HEK293 (cell line): Measurements from ENCODE around the gene KRTAP1-5.

ENCODE experiments used
- CTCF ChIA-PET: fragments of 350-600 bp; formaldehyde crosslinking; extraction: SDS; loops from one replicate; lab custom pipeline; 2021; ENCODE audit warnings: antibody characterized with exemption; lab: Yijun Ruan, JAX
- POLR2A ChIA-PET: fragments of 300-600 bp; formaldehyde crosslinking; extraction: SDS; loops from one replicate; lab custom pipeline; 2020; ENCODE audit warnings: antibody characterized with exemption, inconsistent platforms; lab: Yijun Ruan, JAX
- H3K27ac ChIP-seq: fragments of 200-500 bp; sonication (Bioruptor generic); 2 replicates; pipeline ENCODE4 v1.5.1; 2014; ENCODE audit warnings: low read depth, low read length, control low read depth, inconsistent platforms; ENCODE audit errors: extremely low read depth
- H3K36me3 ChIP-seq, 2 experiments: fragments of 200-500 bp in 1 of 2; sonication (Bioruptor generic) in 1 of 2; 1 replicate in 1 of 2; 2 replicates in 1 of 2; pipeline ENCODE4 v1.5.1; 2014 to 2017; ENCODE audit warnings: inconsistent platforms in 2 of 2, low read length in 2 of 2; ENCODE audit not compliant: control insufficient read depth in 2 of 2, insufficient read depth in 1 of 2
- H3K4me1 ChIP-seq: fragments of 200-500 bp; sonication (Bioruptor generic); 2 replicates; pipeline ENCODE4 v1.5.1; 2014; ENCODE audit warnings: mild to moderate bottlenecking, low read length, inconsistent platforms; ENCODE audit not compliant: control insufficient read depth, insufficient read depth
- H3K4me3 ChIP-seq: 2 replicates; pipeline ENCODE4 v1.5.1; 2011; ENCODE audit warnings: low read depth, mild to moderate bottlenecking, control low read depth, low read length, moderate library complexity
- H3K9me3 ChIP-seq: fragments of 200-500 bp; sonication (Bioruptor generic); 2 replicates; pipeline ENCODE4 v1.5.1; 2014; ENCODE audit warnings: low read depth, low read length, inconsistent platforms; ENCODE audit not compliant: control insufficient read depth, insufficient read depth
- GLI4 ChIP-seq: fragments of 450-650 bp; formaldehyde crosslinking; IDR thresholded peaks from 2 replicates; pipeline ENCODE4 v1.5.1; 2016; ENCODE audit warnings: missing biosample characterization, missing genetic modification characterization
- IKZF3 ChIP-seq: fragments of 450-650 bp; IDR thresholded peaks from 2 replicates; pipeline ENCODE4 v1.5.0; 2018; ENCODE audit warnings: missing biosample characterization, mild to moderate bottlenecking, missing genetic modification characterization, moderate library complexity
- KLF10 ChIP-seq: fragments of 450-650 bp; IDR thresholded peaks from 2 replicates; pipeline ENCODE4 v1.5.1; 2018; ENCODE audit warnings: missing biosample characterization, mild to moderate bottlenecking, missing genetic modification characterization
- MYNN ChIP-seq: fragments of 450-650 bp; formaldehyde crosslinking; IDR thresholded peaks from 2 replicates; pipeline ENCODE4 v1.5.1; 2016; ENCODE audit warnings: missing biosample characterization, missing genetic modification characterization, borderline replicate concordance
- SETDB1 ChIP-seq: IDR thresholded peaks from one replicate; pipeline ENCODE4 v1.6.1; 2017; ENCODE audit warnings: mild to moderate bottlenecking, low read length, moderate library complexity, mixed read lengths; ENCODE audit not compliant: insufficient read length
- TRIM28 ChIP-seq: IDR thresholded peaks from 2 replicates; pipeline ENCODE4 v1.6.1; 2011; ENCODE audit warnings: low read length, control low read depth, borderline replicate concordance
- ZBTB7A ChIP-seq: fragments of 450-650 bp; formaldehyde crosslinking; IDR thresholded peaks from 2 replicates; pipeline ENCODE4 v1.5.1; 2016; ENCODE audit warnings: low read depth, missing biosample characterization, missing genetic modification characterization
- ZEB2 ChIP-seq: fragments of 450-650 bp; formaldehyde crosslinking; IDR thresholded peaks from 2 replicates; pipeline ENCODE4 v1.5.1; 2016; ENCODE audit warnings: missing biosample characterization, missing genetic modification characterization
- ZFP69B ChIP-seq: fragments of 450-650 bp; formaldehyde crosslinking; IDR thresholded peaks from 2 replicates; pipeline ENCODE4 v1.5.1; 2016; ENCODE audit warnings: missing biosample characterization, missing genetic modification characterization
- ZNF10 ChIP-seq: fragments of 450-650 bp; formaldehyde crosslinking; IDR thresholded peaks from 2 replicates; pipeline ENCODE4 v1.5.1; 2017; ENCODE audit warnings: missing biosample characterization, missing genetic modification characterization
- ZNF112 ChIP-seq: fragments of 450-650 bp; formaldehyde crosslinking; IDR thresholded peaks from 2 replicates; pipeline ENCODE4 v1.5.0; 2017; ENCODE audit warnings: missing biosample characterization, missing genetic modification characterization
- ZNF114 ChIP-seq: fragments of 450-650 bp; formaldehyde crosslinking; IDR thresholded peaks from 2 replicates; pipeline ENCODE4 v1.5.0; 2017; ENCODE audit warnings: missing biosample characterization, missing genetic modification characterization
- ZNF155 ChIP-seq: fragments of 450-650 bp; formaldehyde crosslinking; IDR thresholded peaks from 2 replicates; pipeline ENCODE4 v1.5.1; 2016; ENCODE audit warnings: missing biosample characterization, missing genetic modification characterization
- ZNF16 ChIP-seq: fragments of 450-650 bp; formaldehyde crosslinking; IDR thresholded peaks from 2 replicates; pipeline ENCODE4 v1.5.1; 2016; ENCODE audit warnings: low read depth, missing biosample characterization, missing genetic modification characterization
- ZNF174 ChIP-seq: fragments of 450-650 bp; formaldehyde crosslinking; IDR thresholded peaks from 2 replicates; pipeline ENCODE4 v1.5.0; 2017; ENCODE audit warnings: missing biosample characterization, mild to moderate bottlenecking, missing genetic modification characterization
- ZNF211 ChIP-seq: fragments of 450-650 bp; formaldehyde crosslinking; IDR thresholded peaks from 2 replicates; pipeline ENCODE4 v1.5.1; 2016; ENCODE audit warnings: low read depth, missing biosample characterization, missing genetic modification characterization
- ZNF223 ChIP-seq: fragments of 450-650 bp; formaldehyde crosslinking; IDR thresholded peaks from 2 replicates; pipeline ENCODE4 v1.5.1; 2016; ENCODE audit warnings: missing biosample characterization, missing genetic modification characterization
- ZNF311 ChIP-seq: fragments of 450-650 bp; formaldehyde crosslinking; IDR thresholded peaks from 2 replicates; pipeline ENCODE4 v1.5.1; 2017; ENCODE audit warnings: missing biosample characterization, missing genetic modification characterization, borderline replicate concordance
- ZNF350 ChIP-seq: fragments of 450-650 bp; formaldehyde crosslinking; IDR thresholded peaks from 2 replicates; pipeline ENCODE4 v1.5.0; 2017; ENCODE audit warnings: missing biosample characterization, mild to moderate bottlenecking, missing genetic modification characterization
- ZNF366 ChIP-seq: fragments of 450-650 bp; formaldehyde crosslinking; conservative IDR thresholded peaks from 2 replicates; pipeline ENCODE4 v1.5.1; 2016; ENCODE audit warnings: missing biosample characterization, missing genetic modification characterization
- ZNF391 ChIP-seq: fragments of 450-650 bp; formaldehyde crosslinking; IDR thresholded peaks from 2 replicates; pipeline ENCODE4 v1.5.1; 2016; ENCODE audit warnings: low read depth, missing biosample characterization, missing genetic modification characterization, borderline replicate concordance
- ZNF426 ChIP-seq: fragments of 450-650 bp; formaldehyde crosslinking; IDR thresholded peaks from 2 replicates; pipeline ENCODE4 v1.5.1; 2017; ENCODE audit warnings: missing biosample characterization, missing genetic modification characterization, mild to moderate bottlenecking, inconsistent platforms, moderate library complexity
- ZNF501 ChIP-seq: fragments of 450-650 bp; formaldehyde crosslinking; IDR thresholded peaks from 2 replicates; pipeline ENCODE4 v1.5.1; 2016; ENCODE audit warnings: missing biosample characterization, missing genetic modification characterization
- ZNF510 ChIP-seq: fragments of 450-650 bp; formaldehyde crosslinking; IDR thresholded peaks from 2 replicates; pipeline ENCODE4 v1.5.1; 2018; ENCODE audit warnings: mild to moderate bottlenecking, missing genetic modification characterization, missing biosample characterization; ENCODE audit not compliant: insufficient replicate concordance
- ZNF514 ChIP-seq: fragments of 450-650 bp; formaldehyde crosslinking; IDR thresholded peaks from 2 replicates; pipeline ENCODE4 v1.5.1; 2016; ENCODE audit warnings: missing biosample characterization, missing genetic modification characterization
- ZNF561 ChIP-seq: fragments of 450-650 bp; IDR thresholded peaks from 2 replicates; pipeline ENCODE4 v1.5.1; 2018; ENCODE audit warnings: missing biosample characterization, missing genetic modification characterization, borderline replicate concordance
- ZNF629 ChIP-seq: fragments of 450-650 bp; formaldehyde crosslinking; IDR thresholded peaks from 2 replicates; pipeline ENCODE4 v1.5.1; 2017; ENCODE audit warnings: missing biosample characterization, missing genetic modification characterization
- ZNF677 ChIP-seq: fragments of 450-650 bp; IDR thresholded peaks from 2 replicates; pipeline ENCODE4 v1.5.0; 2018; ENCODE audit warnings: missing biosample characterization, mild to moderate bottlenecking, missing genetic modification characterization, moderate library complexity
- ZNF776 ChIP-seq: fragments of 450-650 bp; formaldehyde crosslinking; IDR thresholded peaks from 2 replicates; pipeline ENCODE4 v1.5.0; 2017; ENCODE audit warnings: missing biosample characterization, missing genetic modification characterization, borderline replicate concordance
- ZNF785 ChIP-seq: fragments of 450-650 bp; formaldehyde crosslinking; IDR thresholded peaks from 2 replicates; pipeline ENCODE4 v1.5.1; 2016; ENCODE audit warnings: missing biosample characterization, missing genetic modification characterization
- ZNF830 ChIP-seq: fragments of 450-650 bp; IDR thresholded peaks from 2 replicates; pipeline ENCODE4 v1.5.0; 2018; ENCODE audit warnings: missing biosample characterization, missing genetic modification characterization, low read depth, mild to moderate bottlenecking, moderate library complexity
- ZNF837 ChIP-seq: fragments of 450-650 bp; formaldehyde crosslinking; IDR thresholded peaks from 2 replicates; pipeline ENCODE4 v1.5.1; 2016; ENCODE audit warnings: missing biosample characterization, missing genetic modification characterization
- ZSCAN16 ChIP-seq: fragments of 450-650 bp; formaldehyde crosslinking; IDR thresholded peaks from 2 replicates; pipeline ENCODE4 v1.5.1; 2016; ENCODE audit warnings: missing biosample characterization, missing genetic modification characterization
- ZSCAN23 ChIP-seq: fragments of 450-650 bp; formaldehyde crosslinking; IDR thresholded peaks from 2 replicates; pipeline ENCODE4 v1.5.1; 2016; ENCODE audit warnings: missing biosample characterization, missing genetic modification characterization
- ZSCAN30 ChIP-seq: fragments of 450-650 bp; IDR thresholded peaks from 2 replicates; pipeline ENCODE4 v1.5.1; 2018; ENCODE audit warnings: missing biosample characterization, mild to moderate bottlenecking, missing genetic modification characterization, moderate library complexity
- TF ChIP-seq, protein P1 (sequence below): fragments of 450-650 bp; formaldehyde crosslinking; IDR thresholded peaks from 2 replicates; pipeline ENCODE4 v1.5.1; 2017; ENCODE audit warnings: missing biosample characterization, missing genetic modification characterization
- TF ChIP-seq, protein P2 (sequence below): fragments of 450-650 bp; formaldehyde crosslinking; IDR thresholded peaks from 2 replicates; pipeline ENCODE4 v1.5.1; 2016; ENCODE audit warnings: missing biosample characterization, missing genetic modification characterization

The KRTAP1-5 gene

DNA sequence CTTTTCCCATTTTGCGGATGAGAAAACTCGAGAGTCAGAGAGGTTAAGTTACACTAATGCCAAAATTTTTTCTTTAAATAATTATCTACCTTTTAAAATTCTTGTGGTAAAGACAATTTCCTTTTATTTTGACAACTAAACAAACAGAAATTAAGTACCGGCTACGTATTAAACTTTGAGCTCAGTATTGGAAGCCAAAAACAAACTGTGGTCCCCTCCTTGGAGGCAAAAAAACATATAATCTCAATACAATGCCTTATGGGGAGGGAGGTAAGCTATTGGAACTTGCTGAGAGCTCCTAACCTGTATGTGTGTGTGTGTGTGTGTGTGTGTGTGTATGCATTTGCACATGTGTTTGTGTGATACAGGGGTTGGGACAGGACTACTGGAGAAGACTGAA is 36.4 kb upstream of the KRTAP1-5 start:
- CTCF ChIA-PET = interaction anchor here (0.6 to 1.5 kb wide), 2 partner anchors 602 to 1429 kb away, joined by 3 to 4 read pairs; no protein-coding TSS in a partner anchor
- H3K9me3 ChIP-seq = no peaks in the 10 kb centered on the region
- H3K36me3 ChIP-seq = no peaks in the 10 kb centered on the region
- H3K4me3 ChIP-seq = no peak overlapping the region
- POLR2A ChIA-PET = no interaction called here
- no peak overlapping the region for H3K27ac ChIP-seq
- H3K4me1 ChIP-seq = no peaks in the 10 kb centered on the region
- TF ChIP-seq, protein P1, sequence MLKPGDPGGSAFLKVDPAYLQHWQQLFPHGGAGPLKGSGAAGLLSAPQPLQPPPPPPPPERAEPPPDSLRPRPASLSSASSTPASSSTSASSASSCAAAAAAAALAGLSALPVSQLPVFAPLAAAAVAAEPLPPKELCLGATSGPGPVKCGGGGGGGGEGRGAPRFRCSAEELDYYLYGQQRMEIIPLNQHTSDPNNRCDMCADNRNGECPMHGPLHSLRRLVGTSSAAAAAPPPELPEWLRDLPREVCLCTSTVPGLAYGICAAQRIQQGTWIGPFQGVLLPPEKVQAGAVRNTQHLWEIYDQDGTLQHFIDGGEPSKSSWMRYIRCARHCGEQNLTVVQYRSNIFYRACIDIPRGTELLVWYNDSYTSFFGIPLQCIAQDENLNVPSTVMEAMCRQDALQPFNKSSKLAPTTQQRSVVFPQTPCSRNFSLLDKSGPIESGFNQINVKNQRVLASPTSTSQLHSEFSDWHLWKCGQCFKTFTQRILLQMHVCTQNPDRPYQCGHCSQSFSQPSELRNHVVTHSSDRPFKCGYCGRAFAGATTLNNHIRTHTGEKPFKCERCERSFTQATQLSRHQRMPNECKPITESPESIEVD (tag by site-specific recombination) = no peak
- TF ChIP-seq ZFP69B (no peak), ZNF501 (tag by site-specific recombination) (no peak), ZNF426 (tag by site-specific recombination) (no peak), MYNN (no peak), ZNF114 (no peak), ZNF776 (tag by site-specific recombination) (no peak), ZNF514 (no peak), ZNF830 (tag by site-specific recombination) (no peak), ZNF174 (no peak), ZNF561 (tag by site-specific recombination) (no peak), ZNF311 (no peak), ZNF155 (no peak), ZNF16 (tag by site-specific recombination) (no peak), ZNF837 (tag by site-specific recombination) (no peak), ZNF629 (tag by site-specific recombination) (no peak)
- TF ChIP-seq, protein P2, sequence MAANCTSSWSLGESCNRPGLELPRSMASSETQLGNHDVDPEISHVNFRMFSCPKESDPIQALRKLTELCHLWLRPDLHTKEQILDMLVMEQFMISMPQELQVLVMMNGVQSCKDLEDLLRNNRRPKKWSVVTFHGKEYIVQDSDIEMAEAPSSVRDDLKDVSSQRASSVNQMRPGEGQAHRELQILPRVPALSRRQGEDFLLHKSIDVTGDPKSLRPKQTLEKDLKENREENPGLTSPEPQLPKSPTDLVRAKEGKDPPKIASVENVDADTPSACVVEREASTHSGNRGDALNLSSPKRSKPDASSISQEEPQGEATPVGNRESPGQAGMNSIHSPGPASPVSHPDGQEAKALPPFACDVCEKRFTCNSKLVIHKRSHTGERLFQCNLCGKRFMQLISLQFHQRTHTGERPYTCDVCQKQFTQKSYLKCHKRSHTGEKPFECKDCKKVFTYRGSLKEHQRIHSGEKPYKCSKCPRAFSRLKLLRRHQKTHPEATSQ (tag by site-specific recombination) = no peak

DNA sequence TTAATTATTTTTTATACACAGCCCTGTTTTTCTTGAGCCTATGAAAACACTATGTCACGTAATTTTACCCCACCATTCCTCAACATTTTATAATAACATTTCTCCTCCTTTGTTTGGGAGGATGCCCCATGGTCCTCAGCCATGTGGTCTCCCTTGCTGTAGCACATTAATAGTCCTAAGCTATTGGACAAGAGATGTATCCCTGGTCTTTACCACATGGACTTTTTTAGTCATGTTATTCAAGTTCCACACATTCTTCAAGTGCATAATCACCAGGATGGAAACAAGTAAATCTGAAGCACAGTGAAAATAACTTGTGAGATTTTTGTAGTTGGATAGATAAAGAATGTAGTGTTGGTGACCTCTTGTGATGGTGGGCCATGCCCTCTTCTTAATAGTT is 35.0 kb upstream of the KRTAP1-5 start:
- POLR2A ChIA-PET = no interaction called here
- H3K4me1 ChIP-seq = no peaks in the 10 kb centered on the region

DNA sequence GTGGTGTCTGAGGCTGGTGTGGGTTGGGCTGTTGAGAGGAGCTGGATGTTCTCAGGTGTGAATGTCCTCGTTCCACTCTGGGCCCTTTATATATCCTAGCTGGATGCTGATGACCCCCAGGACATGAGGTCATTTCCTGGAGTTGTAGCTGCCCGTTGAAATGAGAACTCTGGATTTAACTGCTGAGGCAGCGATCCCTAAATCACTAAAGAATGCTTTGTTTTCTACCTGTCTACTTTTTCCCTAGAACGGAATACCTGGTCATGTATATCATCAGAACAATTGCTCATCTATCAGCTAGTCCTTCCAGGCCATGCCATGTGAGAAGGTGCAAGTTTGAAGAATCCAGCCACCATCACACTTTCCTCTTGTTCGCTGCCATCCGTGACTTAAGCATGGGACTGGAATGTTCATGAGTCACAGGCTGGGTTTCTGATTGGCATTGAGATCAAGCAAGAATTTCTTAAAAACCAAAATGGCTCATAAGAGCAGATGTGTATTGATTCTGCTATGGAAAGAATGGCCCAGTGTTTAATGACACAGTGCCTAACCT is 33.1 kb upstream of the KRTAP1-5 start, which contains the start of gene KRTAP2-3:
Gene KRTAP2-3, minus strand, starts transcription at position 63 of the 553 bp plus-strand sequence. CDS start 64 bp downstream, outside the sequence.
- H3K9me3 ChIP-seq = no peaks in the 10 kb centered on the region
- no peaks in the 10 kb centered on the region for H3K36me3 ChIP-seq
- POLR2A ChIA-PET = no interaction called here
- no peak within 1 kb of the TSS for H3K4me3 ChIP-seq
- H3K4me1 ChIP-seq = no peaks in the 10 kb centered on the region
- no peak within 1 kb of the TSS for H3K27ac ChIP-seq
- CTCF ChIA-PET = interaction anchor here (1.3 kb wide), 1 partner anchor 13 kb away, joined by 4 read pairs; no protein-coding TSS in a partner anchor
- TF ChIP-seq MYNN (no peak), ZNF391 (no peak), ZNF10 (tag by site-specific recombination) (no peak), ZNF350 (tag by site-specific recombination) (no peak), ZBTB7A (no peak), ZSCAN30 (no peak), IKZF3 (tag by site-specific recombination) (no peak), SETDB1 (no peak), ZNF366 (no peak), ZNF510 (tag by site-specific recombination) (no peak), ZSCAN16 (tag by site-specific recombination) (no peak), ZNF223 (tag by site-specific recombination) (no peak), ZNF785 (no peak), ZNF677 (tag by site-specific recombination) (no peak), GLI4 (tag by site-specific recombination) (no peak), TRIM28 (no peak)

More for the DNA sequence above, 35.0 kb upstream of the KRTAP1-5 start:
- Histone ChIP-seq H3K36me3 (no peaks in the 10 kb centered on the region), H3K4me3 (no peak overlapping the region), H3K27ac (no peak overlapping the region), H3K9me3 (no peaks in the 10 kb centered on the region)
- CTCF ChIA-PET = no interaction called here
- no peak for TF ChIP-seq ZEB2
- TF ChIP-seq ZNF112 (tag by site-specific recombination) = no peak
- TF ChIP-seq KLF10 (tag by site-specific recombination) = no peak
- TF ChIP-seq ZNF211 (tag by site-specific recombination) = no peak
- no peak for TF ChIP-seq ZSCAN23
